ENCODE data around the gene TMEM165. TPM values are rescaled to one million over a fixed set of nuclear protein-coding genes. Genes with fewer than 3 reads are reported as not detected.

TMEM165 gene
- total and polyA plus RNA-seq, 2 donors (not counting 1 experiment from before 2014, with no cell fraction given) = 108 to 183 TPM

GRCh38 chr4:55411621-55412020 is 15.9 kb downstream of the TMEM165 start:
- H3K9ac ChIP-seq (ENCODE audit: insufficient read depth, low read length) = no peak overlapping the region
- H3K36me3 ChIP-seq (ENCODE audit: control insufficient read depth, insufficient read depth, low read length) = peaks cover 3% of the 10 kb centered on the region
- H3K9me3 ChIP-seq (ENCODE audit: control insufficient read depth, insufficient read depth, low read depth, low read length) = no peaks in the 10 kb centered on the region
- H4K20me1 ChIP-seq (ENCODE audit: control insufficient read depth, extremely low read depth, insufficient read depth, low read length) = no peaks in the 10 kb centered on the region
- H3K4me3 ChIP-seq (replicated peaks in 1 of 4; ENCODE audit: control extremely low read depth in 1 of 4, insufficient read depth in 1 of 4, low read depth in 3 of 4, low read length in 4 of 4) = no peak overlapping the region
- peaks cover 3% of the 10 kb centered on the region for H3K4me1 ChIP-seq (ENCODE audit: control insufficient read depth, extremely low read depth, insufficient read depth, low read length)
- H3K27me3 ChIP-seq (ENCODE audit: control insufficient read depth, insufficient read depth, low read length) = no peaks in the 10 kb centered on the region
- DNase-seq (ENCODE audit: low read depth in 2 of 2) = peak in 1 of 2 donors; percentile 55
- peaks cover 79% of the 10 kb centered on the region for H3K79me2 ChIP-seq (ENCODE audit: control insufficient read depth, insufficient read depth, low read length)
- TF ChIP-seq CTCF (conservative IDR thresholded peaks at IDR 0.05 in 1 of 2, IDR thresholded peaks at IDR 0.05 in 1 of 2; ENCODE audit: low read depth in 1 of 2, low read length in 2 of 2) = no peak
- TF ChIP-seq EZH2 (IDR thresholded peaks at IDR 0.05; ENCODE audit: low read length, missing control alignments) = no peak
- H3K27ac ChIP-seq (ENCODE audit: insufficient read depth, low read length) = no peak overlapping the region
- H2AFZ ChIP-seq (ENCODE audit: low read length) = no peak overlapping the region
- H3K4me2 ChIP-seq (ENCODE audit: extremely low read depth, insufficient read depth, low read length) = no peak overlapping the region

DNA sequence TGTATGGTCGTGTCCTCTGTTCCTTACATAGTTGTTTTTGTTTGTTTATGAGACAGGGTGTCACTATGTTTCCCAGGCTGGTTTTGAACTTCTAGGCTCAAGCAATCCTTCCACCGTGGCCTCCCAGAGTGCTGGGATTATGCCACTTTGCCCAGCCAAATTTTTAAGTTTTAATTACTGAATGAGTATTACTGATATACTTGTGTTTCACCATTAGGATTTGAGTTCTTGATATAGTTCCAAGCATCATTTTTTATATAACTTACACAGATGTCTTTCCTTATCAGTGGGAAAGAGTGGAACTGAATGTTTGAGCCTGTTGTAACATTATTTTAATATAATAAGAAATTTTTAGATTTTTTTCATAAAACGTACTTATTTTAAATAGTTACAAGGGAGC is 20.4 kb downstream of the TMEM165 start:
- Histone ChIP-seq H3K79me2 (ENCODE audit: control insufficient read depth, insufficient read depth, low read length) (peaks cover 49% of the 10 kb centered on the region), H4K20me1 (ENCODE audit: control insufficient read depth, extremely low read depth, insufficient read depth, low read length) (no peaks in the 10 kb centered on the region), H3K9me3 (ENCODE audit: control insufficient read depth, insufficient read depth, low read depth, low read length) (no peaks in the 10 kb centered on the region), H2AFZ (ENCODE audit: low read length) (no peak overlapping the region), H3K4me1 (ENCODE audit: control insufficient read depth, extremely low read depth, insufficient read depth, low read length) (no peaks in the 10 kb centered on the region), H3K4me3 (replicated peaks in 1 of 4; ENCODE audit: control extremely low read depth in 1 of 4, insufficient read depth in 1 of 4, low read depth in 3 of 4, low read length in 4 of 4) (no peak overlapping the region), H3K4me2 (ENCODE audit: extremely low read depth, insufficient read depth, low read length) (no peak overlapping the region), H3K27ac (ENCODE audit: insufficient read depth, low read length) (no peak overlapping the region), H3K9ac (ENCODE audit: insufficient read depth, low read length) (no peak overlapping the region), H3K36me3 (ENCODE audit: control insufficient read depth, insufficient read depth, low read length) (peaks cover 8% of the 10 kb centered on the region), H3K27me3 (ENCODE audit: control insufficient read depth, insufficient read depth, low read length) (no peaks in the 10 kb centered on the region)
- no peak for TF ChIP-seq CTCF (conservative IDR thresholded peaks at IDR 0.05 in 1 of 2, IDR thresholded peaks at IDR 0.05 in 1 of 2; ENCODE audit: low read depth in 1 of 2, low read length in 2 of 2)
- no peak for TF ChIP-seq EZH2 (IDR thresholded peaks at IDR 0.05; ENCODE audit: low read length, missing control alignments)
- DNase-seq (ENCODE audit: low read depth in 2 of 2) = no peak

DNA sequence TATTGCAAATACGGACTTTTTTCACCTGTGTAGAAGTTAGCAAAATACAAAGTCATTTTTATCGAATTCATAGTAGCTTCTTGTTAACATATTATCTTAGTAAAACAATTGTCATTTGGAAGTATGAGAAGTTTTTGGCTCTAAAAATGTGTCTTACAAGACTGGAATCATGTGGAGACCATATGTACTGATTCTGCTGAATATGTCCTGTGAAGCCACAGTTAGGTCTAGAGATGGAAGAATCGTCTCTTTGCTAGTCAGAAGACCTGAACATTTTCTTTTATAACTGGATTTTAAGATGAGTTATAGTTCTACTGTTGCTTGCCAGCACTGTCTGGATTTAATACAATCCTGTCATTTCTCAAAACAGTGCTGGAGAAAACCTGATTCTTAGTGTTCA is 29.0 kb downstream of the TMEM165 start:
- Histone ChIP-seq H3K9ac (ENCODE audit: insufficient read depth, low read length) (no peak overlapping the region), H3K4me1 (ENCODE audit: control insufficient read depth, extremely low read depth, insufficient read depth, low read length) (no peaks in the 10 kb centered on the region), H4K20me1 (ENCODE audit: control insufficient read depth, extremely low read depth, insufficient read depth, low read length) (peaks cover 3% of the 10 kb centered on the region), H3K9me3 (ENCODE audit: control insufficient read depth, insufficient read depth, low read depth, low read length) (no peaks in the 10 kb centered on the region), H3K27ac (ENCODE audit: insufficient read depth, low read length) (no peak overlapping the region), H3K4me3 (replicated peaks in 1 of 4; ENCODE audit: control extremely low read depth in 1 of 4, insufficient read depth in 1 of 4, low read depth in 3 of 4, low read length in 4 of 4) (no peak overlapping the region), H2AFZ (ENCODE audit: low read length) (no peak overlapping the region), H3K27me3 (ENCODE audit: control insufficient read depth, insufficient read depth, low read length) (no peaks in the 10 kb centered on the region), H3K79me2 (ENCODE audit: control insufficient read depth, insufficient read depth, low read length) (peaks cover 8% of the 10 kb centered on the region), H3K4me2 (ENCODE audit: extremely low read depth, insufficient read depth, low read length) (no peak overlapping the region), H3K36me3 (ENCODE audit: control insufficient read depth, insufficient read depth, low read length) (peaks cover 9% of the 10 kb centered on the region)
- DNase-seq (ENCODE audit: low read depth in 2 of 2) = no peak
- TF ChIP-seq EZH2 (IDR thresholded peaks at IDR 0.05; ENCODE audit: low read length, missing control alignments) (no peak), CTCF (conservative IDR thresholded peaks at IDR 0.05 in 1 of 2, IDR thresholded peaks at IDR 0.05 in 1 of 2; ENCODE audit: low read depth in 1 of 2, low read length in 2 of 2) (no peak)

Measured in fibroblast of lung (primary cell).